H9 (cell line): Measurements from ENCODE around the gene PISD. TPM values are rescaled to one million over a fixed set of nuclear protein-coding genes. Genes with fewer than 3 reads are reported as not detected.

Source experiments
- DNase-seq: peaks from one replicate; pipeline ENCODE4 v3.0.0-alpha.2; 2017
- H2AFZ ChIP-seq: one replicate; pipeline ENCODE4 v1.6.1; 2013; ENCODE audit warnings: mild to moderate bottlenecking, low read length, control low read depth, moderate library complexity
- H2AK5ac ChIP-seq: 2 replicates; pipeline ENCODE4 v1.6.1; 2013; ENCODE audit warnings: low read length, control low read depth, mixed read lengths; ENCODE audit not compliant: insufficient read length
- H2BK120ac ChIP-seq: one replicate; pipeline ENCODE4 v1.6.1; 2013; ENCODE audit warnings: low read depth, mild to moderate bottlenecking, low read length, control low read depth, inconsistent platforms; ENCODE audit not compliant: poor library complexity, severe bottlenecking
- H2BK12ac ChIP-seq: 2 replicates; pipeline ENCODE4 v1.6.1; 2013; ENCODE audit warnings: low read length, control low read depth, mixed read lengths, low read depth; ENCODE audit not compliant: insufficient read length
- H2BK15ac ChIP-seq: 2 replicates; pipeline ENCODE4 v1.6.1; 2013; ENCODE audit warnings: low read depth, low read length, control low read depth
- H2BK20ac ChIP-seq: one replicate; pipeline ENCODE4 v1.6.1; 2013; ENCODE audit warnings: low read depth, mild to moderate bottlenecking, low read length, control low read depth, inconsistent platforms; ENCODE audit not compliant: poor library complexity, severe bottlenecking
- H2BK5ac ChIP-seq: 2 replicates; pipeline ENCODE4 v1.6.1; 2013; ENCODE audit warnings: low read length, control low read depth, mixed read lengths; ENCODE audit not compliant: insufficient read length
- H3K14ac ChIP-seq: 2 replicates; pipeline ENCODE4 v1.6.1; 2013; ENCODE audit warnings: low read length, control low read depth; ENCODE audit not compliant: insufficient read depth
- H3K18ac ChIP-seq: 2 replicates; pipeline ENCODE4 v1.6.1; 2013; ENCODE audit warnings: low read depth, mild to moderate bottlenecking, mixed read lengths, low read length, control low read depth; ENCODE audit not compliant: insufficient read length
- H3K23ac ChIP-seq: 2 replicates; pipeline ENCODE4 v1.6.1; 2013; ENCODE audit warnings: low read length, control low read depth, mixed read lengths, low read depth; ENCODE audit not compliant: insufficient read length
- H3K23me2 ChIP-seq: 2 replicates; pipeline ENCODE4 v1.6.1; 2013; ENCODE audit warnings: low read depth, mild to moderate bottlenecking, mixed read lengths, low read length, control low read depth; ENCODE audit not compliant: insufficient read length, poor library complexity, severe bottlenecking
- H3K27ac ChIP-seq: 2 replicates; pipeline ENCODE4 v1.5.1; 2013; ENCODE audit warnings: low read length, control low read depth, mixed read lengths, low read depth; ENCODE audit not compliant: insufficient read length
- H3K27me3 ChIP-seq: 2 replicates; pipeline ENCODE4 v1.6.1; 2013; ENCODE audit warnings: low read length, control low read depth, inconsistent platforms; ENCODE audit not compliant: insufficient read depth
- H3K4ac ChIP-seq: 2 replicates; pipeline ENCODE4 v1.6.1; 2013; ENCODE audit warnings: low read depth, mild to moderate bottlenecking, control low read depth, inconsistent platforms, low read length, moderate library complexity
- H3K4me1 ChIP-seq: 2 replicates; pipeline ENCODE4 v1.6.1; 2013; ENCODE audit warnings: low read length, control low read depth, inconsistent platforms; ENCODE audit not compliant: insufficient read depth
- H3K4me2 ChIP-seq: 2 replicates; pipeline ENCODE4 v1.6.1; 2013; ENCODE audit warnings: low read length, control low read depth, mixed read lengths; ENCODE audit not compliant: insufficient read length, insufficient read depth
- H3K56ac ChIP-seq: 2 replicates; pipeline ENCODE4 v1.6.1; 2013; ENCODE audit warnings: low read depth, mild to moderate bottlenecking, mixed read lengths, low read length, control low read depth; ENCODE audit not compliant: insufficient read length
- H3K79me1 ChIP-seq: 2 replicates; pipeline ENCODE4 v1.6.1; 2013; ENCODE audit warnings: low read depth, mild to moderate bottlenecking, moderate library complexity, low read length, control low read depth, inconsistent platforms; ENCODE audit not compliant: insufficient read depth, poor library complexity, severe bottlenecking
- H3K79me2 ChIP-seq: 2 replicates; pipeline ENCODE4 v1.6.1; 2013; ENCODE audit warnings: low read length, control low read depth, inconsistent platforms; ENCODE audit not compliant: insufficient read depth
- H3K9ac ChIP-seq: 2 replicates; pipeline ENCODE4 v1.6.1; 2013; ENCODE audit warnings: low read length, control low read depth, mixed read lengths; ENCODE audit not compliant: insufficient read length; ENCODE audit errors: extremely low read depth
- H3K9me3 ChIP-seq: one replicate; pipeline ENCODE4 v1.6.1; 2013; ENCODE audit warnings: low read depth, low read length, inconsistent platforms; ENCODE audit not compliant: control insufficient read depth
- H3T11ph ChIP-seq: one replicate; pipeline ENCODE4 v1.6.1; 2013; ENCODE audit warnings: mild to moderate bottlenecking, low read length, control low read depth, inconsistent platforms
- H4K20me1 ChIP-seq: one replicate; pipeline ENCODE4 v1.6.1; 2013; ENCODE audit not compliant: control insufficient read depth, insufficient read length, insufficient read depth
- H4K5ac ChIP-seq: 2 replicates; pipeline ENCODE4 v1.6.1; 2013; ENCODE audit warnings: low read depth, mild to moderate bottlenecking, mixed read lengths, low read length, control low read depth; ENCODE audit not compliant: insufficient read length
- H4K8ac ChIP-seq: replicated peaks from 2 replicates; pipeline ENCODE4 v1.6.1; 2013; ENCODE audit warnings: low read length, control low read depth, mixed read lengths, low read depth; ENCODE audit not compliant: insufficient read length
- H4K91ac ChIP-seq: 2 replicates; pipeline ENCODE4 v1.6.1; 2013; ENCODE audit warnings: low read depth, mild to moderate bottlenecking, moderate library complexity, mixed read lengths, low read length, control low read depth; ENCODE audit not compliant: insufficient read length
- H3K27ac Mint-ChIP-seq, 3 experiments: 2 replicates in 2 of 3; 3 replicates in 1 of 3; pipeline ENCODE4 v1.8.0; 2020 to 2021; ENCODE audit warnings: mixed read lengths in 3 of 3, mild to moderate bottlenecking in 1 of 3, moderate library complexity in 1 of 3
- H3K27me3 Mint-ChIP-seq: 2 replicates; pipeline ENCODE4 v1.8.0; 2021; ENCODE audit warnings: low read depth, mild to moderate bottlenecking, moderate library complexity, mixed read lengths
- H3K36me3 Mint-ChIP-seq, 3 experiments: 2 replicates in 2 of 3; 3 replicates in 1 of 3; pipeline ENCODE4 v1.8.0; 2020 to 2021; ENCODE audit warnings: low read depth in 3 of 3, mixed read lengths in 3 of 3; ENCODE audit not compliant: insufficient read depth in 1 of 3
- H3K4me1 Mint-ChIP-seq, 2 experiments: 2 replicates each; pipeline ENCODE4 v1.8.0; 2020; ENCODE audit warnings: mixed read lengths in 2 of 2
- H3K4me3 Mint-ChIP-seq, 2 experiments: 2 replicates in 1 of 2; 3 replicates in 1 of 2; pipeline ENCODE4 v1.8.0; 2020 to 2021; ENCODE audit warnings: mild to moderate bottlenecking in 2 of 2, mixed read lengths in 2 of 2, moderate library complexity in 1 of 2
- H3K9me3 Mint-ChIP-seq, 2 experiments: 2 replicates in 1 of 2; 3 replicates in 1 of 2; pipeline ENCODE4 v1.8.0; 2020; ENCODE audit warnings: mild to moderate bottlenecking in 2 of 2, mixed read lengths in 2 of 2, moderate library complexity in 1 of 2
- WGBS: extraction: QIAGEN DNeasy Blood & Tissue Kit; methylation state at CpG from one replicate; pipeline ENCODE4 v1.1.7; 2013; ENCODE audit warnings: missing lambda C conversion rate, low lambda C conversion rate, mixed read lengths; ENCODE audit not compliant: insufficient read length; ENCODE audit errors: extremely low coverage; 5-methylcytosine and 5-hydroxymethylcytosine counted together
- total RNA-seq: library from RNA; stranded (reverse); gene quantifications from 2 replicates; pipeline ENCODE4 v1.2.1, GENCODE V29; 2021
- TF ChIP-seq, protein P1 (sequence below): fragments of 200-600 bp; sonication (generic); conservative IDR thresholded peaks from 3 replicates; pipeline ENCODE4 v1.8.0; 2021; ENCODE audit warnings: antibody characterized with exemption, mild to moderate bottlenecking

Gene PISD
- total RNA-seq, 1 experiment from 2014 or later = 62.0 TPM

DNA sequence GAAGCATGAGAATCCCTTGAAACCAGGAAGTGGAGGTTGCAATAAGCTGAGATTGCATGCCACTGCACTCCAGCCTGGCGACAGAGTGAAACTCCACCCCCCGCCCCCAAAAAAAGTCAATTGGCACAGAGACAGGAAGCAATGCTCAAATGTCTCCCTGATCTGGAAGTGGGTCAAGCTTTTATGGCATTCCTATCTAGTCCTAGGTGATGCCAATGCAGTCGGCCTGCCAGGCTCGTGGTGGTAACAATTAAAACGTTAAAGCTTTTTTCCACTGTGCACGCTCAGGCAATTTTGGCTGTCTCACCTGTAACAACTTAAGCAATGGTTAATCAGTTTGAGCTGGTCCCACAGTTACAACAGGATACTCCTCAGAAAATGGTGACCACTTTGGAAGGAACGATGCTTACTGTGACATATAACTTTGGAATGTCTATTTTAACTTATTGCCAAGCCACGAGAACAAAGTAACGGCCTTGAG lies 18.9 kb upstream of the PISD start:
- H3K79me1 ChIP-seq = no peaks in the 10 kb centered on the region
- H4K5ac ChIP-seq = no peak overlapping the region
- no peak overlapping the region for H2AK5ac ChIP-seq
- no peak for DNase-seq
- no peak overlapping the region for H2BK20ac ChIP-seq
- TF ChIP-seq, protein P1, sequence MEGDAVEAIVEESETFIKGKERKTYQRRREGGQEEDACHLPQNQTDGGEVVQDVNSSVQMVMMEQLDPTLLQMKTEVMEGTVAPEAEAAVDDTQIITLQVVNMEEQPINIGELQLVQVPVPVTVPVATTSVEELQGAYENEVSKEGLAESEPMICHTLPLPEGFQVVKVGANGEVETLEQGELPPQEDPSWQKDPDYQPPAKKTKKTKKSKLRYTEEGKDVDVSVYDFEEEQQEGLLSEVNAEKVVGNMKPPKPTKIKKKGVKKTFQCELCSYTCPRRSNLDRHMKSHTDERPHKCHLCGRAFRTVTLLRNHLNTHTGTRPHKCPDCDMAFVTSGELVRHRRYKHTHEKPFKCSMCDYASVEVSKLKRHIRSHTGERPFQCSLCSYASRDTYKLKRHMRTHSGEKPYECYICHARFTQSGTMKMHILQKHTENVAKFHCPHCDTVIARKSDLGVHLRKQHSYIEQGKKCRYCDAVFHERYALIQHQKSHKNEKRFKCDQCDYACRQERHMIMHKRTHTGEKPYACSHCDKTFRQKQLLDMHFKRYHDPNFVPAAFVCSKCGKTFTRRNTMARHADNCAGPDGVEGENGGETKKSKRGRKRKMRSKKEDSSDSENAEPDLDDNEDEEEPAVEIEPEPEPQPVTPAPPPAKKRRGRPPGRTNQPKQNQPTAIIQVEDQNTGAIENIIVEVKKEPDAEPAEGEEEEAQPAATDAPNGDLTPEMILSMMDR = no peak
- no peak overlapping the region for H3K4ac ChIP-seq
- no peaks in the 10 kb centered on the region for H3K27me3 ChIP-seq
- Mint-ChIP-seq H3K4me3 (no peak overlapping the region), H3K27me3 (peaks cover 11% of the 10 kb centered on the region), H3K4me1 (peaks cover 0 to 4% of the 10 kb centered on the region in 2 experiments; a peak in 1 of 4 replicates), H3K27ac (no peak overlapping the region), H3K9me3 (no peaks in the 10 kb centered on the region; a peak in 1 of 5 replicates), H3K36me3 (peaks cover 10 to 34% (median 31%) of the 10 kb centered on the region in 3 experiments; a peak in 6 of 7 replicates)
- no peak overlapping the region for H3K18ac ChIP-seq
- H2AFZ ChIP-seq = no peak overlapping the region
- H3K27ac ChIP-seq = no peak overlapping the region
- no peak overlapping the region for H3T11ph ChIP-seq
- H3K4me1 ChIP-seq = no peaks in the 10 kb centered on the region
- no peaks in the 10 kb centered on the region for H3K23me2 ChIP-seq
- H3K56ac ChIP-seq = no peak overlapping the region
- no peak overlapping the region for H2BK12ac ChIP-seq
- no peak overlapping the region for H2BK15ac ChIP-seq
- no peak overlapping the region for H4K91ac ChIP-seq
- no peaks in the 10 kb centered on the region for H4K20me1 ChIP-seq
- no peak overlapping the region for H4K8ac ChIP-seq
- no peak overlapping the region for H3K23ac ChIP-seq
- H3K4me2 ChIP-seq = no peak overlapping the region
- no peak overlapping the region for H3K14ac ChIP-seq
- no peaks in the 10 kb centered on the region for H3K9me3 ChIP-seq
- H2BK5ac ChIP-seq = no peak overlapping the region
- H2BK120ac ChIP-seq = no peak overlapping the region
- no peak overlapping the region for H3K9ac ChIP-seq
- H3K79me2 ChIP-seq = no peaks in the 10 kb centered on the region
- no CpG with 5 or more reads among the region's 9 CpGs for WGBS
